Naive thymus-derived CD4-positive, alpha-beta T cell (primary cell): ENCODE measurements around the gene RGS6. TPM values are rescaled to one million over a fixed set of nuclear protein-coding genes. Genes with fewer than 3 reads are reported as not detected.

ENCODE experiments used
- ATAC-seq: fragments of 150-1000 bp; cut with Tn5 transposase; 2 replicates; pipeline ENCODE4 v1.10.0; 2021; ENCODE audit warnings: mild to moderate bottlenecking, moderate library complexity
- CTCF ChIA-PET: fragments of 350-600 bp; sonication (Branson Sonifier 250); formaldehyde crosslinking; loops from one replicate; lab custom pipeline; 2021; ENCODE audit warnings: antibody characterized with exemption; lab: Charles Lee
- POLR2A ChIA-PET: fragments of 350-600 bp; sonication (Branson Sonifier 250); formaldehyde crosslinking; loops from one replicate; lab custom pipeline; 2021; ENCODE audit warnings: antibody characterized with exemption, inconsistent platforms; lab: Charles Lee
- DNase-seq, 9 donors: peaks; one replicate each; pipeline versions ENCODE4 v3.0.0 to v3.0.0-alpha.2; 2020 to 2022; ENCODE audit warnings: mixed read lengths in 1 of 9
- H3K27ac ChIP-seq: one replicate; pipeline ENCODE4 v1.7.0; 2013; ENCODE audit warnings: mild to moderate bottlenecking, low read depth, low read length, moderate library complexity
- H3K27me3 ChIP-seq, 2 donors: one replicate each; pipeline ENCODE4 v1.7.0; 2013; ENCODE audit warnings: low read length in 2 of 2, mild to moderate bottlenecking in 2 of 2, moderate library complexity in 2 of 2; ENCODE audit not compliant: control insufficient read depth in 2 of 2, insufficient read depth in 2 of 2
- H3K36me3 ChIP-seq, 3 experiments: 1 replicate in 2 of 3; 2 replicates in 1 of 3; pipeline ENCODE4 v1.7.0; 2013; ENCODE audit warnings: low read length in 3 of 3, mild to moderate bottlenecking in 3 of 3, moderate library complexity in 1 of 3; ENCODE audit not compliant: insufficient read depth in 3 of 3, control insufficient read depth in 2 of 3
- H3K4me1 ChIP-seq, 2 donors: one replicate each; pipeline ENCODE4 v1.7.0; 2013; ENCODE audit warnings: low read length in 2 of 2, mild to moderate bottlenecking in 2 of 2, moderate library complexity in 1 of 2; ENCODE audit not compliant: control insufficient read depth in 2 of 2, insufficient read depth in 2 of 2
- H3K4me3 ChIP-seq: 2 replicates; pipeline ENCODE4 v1.7.0; 2013; ENCODE audit warnings: mild to moderate bottlenecking, low read length
- H3K9me3 ChIP-seq, 3 experiments: 1 replicate in 2 of 3; 2 replicates in 1 of 3; pipeline ENCODE4 v1.7.0; 2013; ENCODE audit warnings: low read length in 3 of 3; ENCODE audit not compliant: control insufficient read depth in 2 of 3
- H3K27ac Mint-ChIP-seq, 9 donors: one replicate each; pipeline ENCODE4 v1.8.0; 2020 to 2022; ENCODE audit warnings: mixed read lengths in 9 of 9, mild to moderate bottlenecking in 8 of 9, moderate library complexity in 5 of 9, inconsistent platforms in 2 of 9
- H3K27me3 Mint-ChIP-seq, 5 donors: one replicate each; pipeline ENCODE4 v1.8.0; 2021 to 2022; ENCODE audit warnings: mixed read lengths in 5 of 5, mild to moderate bottlenecking in 1 of 5
- H3K36me3 Mint-ChIP-seq, 5 donors: one replicate each; pipeline ENCODE4 v1.8.0; 2020 to 2022; ENCODE audit warnings: mixed read lengths in 5 of 5, mild to moderate bottlenecking in 3 of 5, inconsistent platforms in 1 of 5
- H3K4me1 Mint-ChIP-seq, 7 donors: one replicate each; pipeline ENCODE4 v1.8.0; 2020 to 2022; ENCODE audit warnings: mixed read lengths in 7 of 7, mild to moderate bottlenecking in 3 of 7, inconsistent platforms in 1 of 7
- H3K4me3 Mint-ChIP-seq, 10 donors: one replicate each; pipeline ENCODE4 v1.8.0; 2020 to 2022; ENCODE audit warnings: mild to moderate bottlenecking in 10 of 10, mixed read lengths in 10 of 10, moderate library complexity in 6 of 10, inconsistent platforms in 2 of 10
- H3K9me3 Mint-ChIP-seq, 11 donors: one replicate each; pipeline ENCODE4 v1.8.0; 2020 to 2022; ENCODE audit warnings: mixed read lengths in 11 of 11, mild to moderate bottlenecking in 4 of 11, inconsistent platforms in 1 of 11, moderate library complexity in 1 of 11
- intact Hi-C, 2 donors: fragments of 100-400 bp; cut with micrococcal nuclease; formaldehyde crosslinking; loops; one replicate each; pipeline ENCODE4 v1.15.1; 2023
- polyA plus RNA-seq, 2 donors: library from polyadenylated mRNA; unstranded; fragments of 300-500 nt; fragmentation: Illumina TruSeq; gene quantifications; one replicate each; pipeline ENCODE4 v1.2.3, GENCODE V29; 2021
- total RNA-seq, 6 experiments: library from RNA in 5 of 6; stranded (reverse) in 5 of 6; gene quantifications; 1 replicate in 5 of 6; 2 replicates in 1 of 6; pipeline ENCODE4 v1.2.3 and lab custom pipeline; 2021 to 2026

Gene RGS6
- total and polyA plus RNA-seq, 7 experiments from 2014 or later = 0.29 to 0.97 TPM; not detected in 5

GRCh38 chr14:72605921-72606220 is 673.6 kb downstream of the RGS6 start:
- Histone ChIP-seq H3K36me3 (no peaks in the 10 kb centered on the region), H3K27me3 (no peaks in the 10 kb centered on the region), H3K4me1 (no peaks in the 10 kb centered on the region), H3K27ac (no peak overlapping the region), H3K4me3 (no peak overlapping the region), H3K9me3 (no peaks in the 10 kb centered on the region)
- DNase-seq = no peak
- H3K4me3 Mint-ChIP-seq = no peak overlapping the region
- intact Hi-C loops = no loop called here
- no peak for ATAC-seq
- ChIA-PET POLR2A (no interaction called here), CTCF (no interaction called here)
- peaks cover 0 to 9% (median 0%) of the 10 kb centered on the region in 7 donors for H3K4me1 Mint-ChIP-seq
- no peaks in the 10 kb centered on the region for H3K36me3 Mint-ChIP-seq
- peaks cover 0 to 46% (median 8%) of the 10 kb centered on the region in 5 donors for H3K27me3 Mint-ChIP-seq
- no peaks in the 10 kb centered on the region for H3K9me3 Mint-ChIP-seq
- H3K27ac Mint-ChIP-seq = no peak overlapping the region

DNA sequence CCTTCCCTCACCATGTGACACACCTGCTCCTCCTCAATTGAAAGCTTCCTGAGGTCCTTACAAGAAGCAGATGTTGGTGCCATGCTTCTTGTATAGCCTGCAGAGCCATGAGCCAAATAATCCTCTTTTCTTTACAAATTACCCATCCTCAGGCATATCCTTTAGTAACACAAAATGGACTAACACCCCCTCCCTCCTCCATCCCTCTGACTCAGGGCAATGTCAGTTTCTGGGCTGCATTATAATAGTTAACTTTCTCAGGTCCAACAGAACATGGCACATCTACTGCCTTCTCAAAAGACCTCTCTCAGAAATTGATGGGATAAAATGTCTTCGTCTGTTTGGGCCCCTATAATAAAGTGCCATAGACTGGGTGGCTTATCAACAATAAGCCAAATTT is 674.6 kb downstream of the RGS6 start:
- Mint-ChIP-seq H3K27ac (no peak overlapping the region), H3K27me3 (peaks cover 0 to 42% (median 5%) of the 10 kb centered on the region in 5 donors), H3K4me1 (peaks cover 0 to 2% (median 0%) of the 10 kb centered on the region in 7 donors), H3K9me3 (no peaks in the 10 kb centered on the region), H3K4me3 (no peak overlapping the region), H3K36me3 (no peaks in the 10 kb centered on the region)
- intact Hi-C loops = no loop called here
- Histone ChIP-seq H3K36me3 (no peaks in the 10 kb centered on the region), H3K4me1 (no peaks in the 10 kb centered on the region), H3K27me3 (no peaks in the 10 kb centered on the region), H3K4me3 (no peak overlapping the region), H3K27ac (no peak overlapping the region), H3K9me3 (no peaks in the 10 kb centered on the region)
- ATAC-seq (no peak), DNase-seq (no peak)
- CTCF ChIA-PET = no interaction called here
- POLR2A ChIA-PET = no interaction called here

GRCh38 chr14:72607386-72608130 is 675.3 kb downstream of the RGS6 start:
- peak in 1 of 9 donors; percentile 3 for DNase-seq
- CTCF ChIA-PET = no interaction called here
- intact Hi-C loops = no loop called here

GRCh38 chr14:72608391-72609204 is 676.4 kb downstream of the RGS6 start:
- intact Hi-C loops = no loop called here
- Histone ChIP-seq H3K27ac (no peak overlapping the region), H3K9me3 (no peaks in the 10 kb centered on the region), H3K4me3 (no peak overlapping the region), H3K27me3 (no peaks in the 10 kb centered on the region), H3K4me1 (no peaks in the 10 kb centered on the region), H3K36me3 (no peaks in the 10 kb centered on the region)
- ChIA-PET CTCF (no interaction called here), POLR2A (no interaction called here)
- Mint-ChIP-seq H3K4me1 (peaks cover 0 to 2% (median 0%) of the 10 kb centered on the region in 7 donors), H3K36me3 (peaks cover 0 to 3% (median 0%) of the 10 kb centered on the region in 5 donors), H3K27me3 (peaks cover 0 to 35% (median 5%) of the 10 kb centered on the region in 5 donors), H3K9me3 (peaks cover 0 to 2% (median 0%) of the 10 kb centered on the region in 11 donors), H3K27ac (no peak overlapping the region), H3K4me3 (no peak overlapping the region)
- ATAC-seq = no peak
- DNase-seq = peak in 1 of 9 donors; percentile 16

More at GRCh38 chr14:72607386-72608130, 675.3 kb downstream of the RGS6 start:
- ATAC-seq = no peak
- Histone ChIP-seq H3K27me3 (no peaks in the 10 kb centered on the region), H3K9me3 (no peaks in the 10 kb centered on the region), H3K4me3 (no peak overlapping the region), H3K4me1 (no peaks in the 10 kb centered on the region), H3K36me3 (no peaks in the 10 kb centered on the region), H3K27ac (no peak overlapping the region)
- Mint-ChIP-seq H3K9me3 (no peaks in the 10 kb centered on the region), H3K4me3 (no peak overlapping the region), H3K27ac (no peak overlapping the region), H3K36me3 (no peaks in the 10 kb centered on the region), H3K4me1 (peaks cover 0 to 2% (median 0%) of the 10 kb centered on the region in 7 donors), H3K27me3 (peaks cover 0 to 43% (median 5%) of the 10 kb centered on the region in 5 donors)
- POLR2A ChIA-PET = no interaction called here

GRCh38 chr14:72609205-72609916 is 677.1 kb downstream of the RGS6 start:
- DNase-seq (peak in 1 of 9 donors; percentile 3), ATAC-seq (no peak)
- H3K4me3 ChIP-seq = no peak overlapping the region
- intact Hi-C loops = no loop called here
- CTCF ChIA-PET = no interaction called here
- no peaks in the 10 kb centered on the region for H3K36me3 ChIP-seq
- no peak overlapping the region for H3K4me3 Mint-ChIP-seq
- POLR2A ChIA-PET = no interaction called here
- peaks cover 0 to 2% (median 0%) of the 10 kb centered on the region in 11 donors for H3K9me3 Mint-ChIP-seq
- no peaks in the 10 kb centered on the region for H3K9me3 ChIP-seq
- no peak overlapping the region for H3K27ac Mint-ChIP-seq
- H3K27ac ChIP-seq = no peak overlapping the region
- no peaks in the 10 kb centered on the region for H3K4me1 ChIP-seq
- H3K27me3 ChIP-seq = no peaks in the 10 kb centered on the region
- H3K4me1 Mint-ChIP-seq = peaks cover 0 to 2% (median 0%) of the 10 kb centered on the region in 7 donors
- peaks cover 0 to 3% (median 0%) of the 10 kb centered on the region in 5 donors for H3K36me3 Mint-ChIP-seq
- H3K27me3 Mint-ChIP-seq = peaks cover 0 to 29% (median 5%) of the 10 kb centered on the region in 5 donors

DNA sequence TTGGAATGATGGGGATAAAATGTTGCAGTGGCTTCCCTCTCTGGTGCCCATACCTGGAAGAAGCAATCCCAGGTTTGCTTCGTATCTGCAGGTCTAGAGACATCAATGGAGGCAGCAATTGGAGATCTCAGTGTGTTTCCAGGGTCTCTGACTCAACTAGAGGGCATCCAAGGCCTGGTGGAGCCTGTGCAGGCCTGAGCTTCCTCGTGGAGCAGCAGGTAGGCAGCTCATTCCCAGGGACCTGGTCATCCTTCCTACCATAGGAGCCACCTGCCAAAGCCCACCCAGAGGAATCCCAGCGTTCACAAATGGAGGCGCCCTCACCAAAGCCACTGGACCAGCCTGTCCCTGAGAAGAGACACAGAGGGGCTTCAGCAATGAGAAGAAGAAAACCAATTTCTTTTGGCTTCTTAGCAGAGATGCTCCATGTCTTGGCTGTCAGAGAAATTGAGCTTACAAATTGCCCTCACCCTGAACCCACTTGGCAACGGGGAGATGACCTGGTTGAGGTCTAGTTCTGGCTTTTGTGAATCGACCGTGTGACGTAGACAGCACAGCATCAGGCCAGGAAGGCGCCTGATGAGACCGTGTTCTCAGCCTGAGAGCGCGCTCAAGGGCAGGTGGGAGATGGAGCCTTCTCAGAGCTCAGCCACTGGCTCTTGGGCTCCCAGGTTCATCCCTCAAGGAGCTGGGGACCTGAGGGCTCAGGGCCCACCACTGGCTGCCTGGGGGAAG is 678.0 kb downstream of the RGS6 start:
- H3K9me3 Mint-ChIP-seq = peaks cover 0 to 2% (median 0%) of the 10 kb centered on the region in 11 donors
- no peak for ATAC-seq
- CTCF ChIA-PET = interaction anchor here (0.5 kb wide), 1 partner anchor 78 kb away, joined by 3 read pairs; no protein-coding TSS in a partner anchor
- H3K27me3 ChIP-seq = no peaks in the 10 kb centered on the region
- H3K27me3 Mint-ChIP-seq = peaks cover 0 to 25% (median 5%) of the 10 kb centered on the region in 5 donors
- no peak overlapping the region for H3K27ac ChIP-seq
- H3K4me1 Mint-ChIP-seq = peaks cover 0 to 2% (median 0%) of the 10 kb centered on the region in 7 donors
- POLR2A ChIA-PET = no interaction called here
- H3K4me3 Mint-ChIP-seq = no peak overlapping the region
- peaks cover 0 to 3% (median 0%) of the 10 kb centered on the region in 5 donors for H3K36me3 Mint-ChIP-seq
- DNase-seq = peak in 1 of 9 donors; percentile 3
- H3K36me3 ChIP-seq = no peaks in the 10 kb centered on the region
- no peaks in the 10 kb centered on the region for H3K9me3 ChIP-seq
- no peaks in the 10 kb centered on the region for H3K4me1 ChIP-seq
- H3K27ac Mint-ChIP-seq = no peak overlapping the region
- H3K4me3 ChIP-seq = no peak overlapping the region
- intact Hi-C loops = no loop called here
